HepG2 (cell line): Measurements from ENCODE around the gene UBAC1. TPM values are rescaled to one million over a fixed set of nuclear protein-coding genes. Genes with fewer than 3 reads are reported as not detected.

Experiments
- CEBPB ChIP-seq: IDR thresholded peaks from 2 replicates; pipeline ENCODE4 v1.6.1; 2011; ENCODE audit warnings: low read depth, low read length, improper control_type of control experiment, borderline replicate concordance
- CENPX ChIP-seq: sonication (generic); formaldehyde crosslinking; IDR thresholded peaks from 2 replicates; pipeline ENCODE4 v1.9.0; 2021; ENCODE audit warnings: mild to moderate bottlenecking, missing genetic modification reagents, moderate library complexity
- GFI1 ChIP-seq: sonication (generic); formaldehyde crosslinking; IDR thresholded peaks from 2 replicates; pipeline ENCODE4 v1.5.0; 2020; ENCODE audit warnings: missing genetic modification reagents, mild to moderate bottlenecking, borderline replicate concordance
- HMGA1 ChIP-seq: sonication (generic); formaldehyde crosslinking; conservative IDR thresholded peaks from 2 replicates; pipeline ENCODE4 v1.4.0; 2020; ENCODE audit warnings: missing genetic modification reagents
- IKZF4 ChIP-seq: sonication (generic); formaldehyde crosslinking; IDR thresholded peaks from 2 replicates; pipeline ENCODE4 v1.5.1; 2020; ENCODE audit warnings: borderline replicate concordance, mild to moderate bottlenecking, low read depth, missing genetic modification reagents; ENCODE audit errors: not compliant biosample characterization
- KAT7 ChIP-seq: IDR thresholded peaks from 2 replicates; pipeline ENCODE4 v1.6.1; 2018; ENCODE audit warnings: borderline replicate concordance, missing compliant biosample characterization
- PPARG ChIP-seq: conservative IDR thresholded peaks from 2 replicates; pipeline ENCODE4 v1.6.1; 2016; ENCODE audit warnings: missing biosample characterization, missing genetic modification reagents
- RFX3 ChIP-seq: IDR thresholded peaks from 2 replicates; pipeline ENCODE4 v1.6.1; 2016; ENCODE audit warnings: missing biosample characterization, missing genetic modification reagents
- RXRA ChIP-seq: sonication (generic); formaldehyde crosslinking; IDR thresholded peaks from 2 replicates; pipeline ENCODE4 v1.5.1; 2020; ENCODE audit warnings: missing genetic modification reagents
- TMF1 ChIP-seq: sonication (generic); formaldehyde crosslinking; IDR thresholded peaks from 2 replicates; pipeline ENCODE4 v1.8.1; 2022; ENCODE audit warnings: low read depth, missing genetic modification reagents
- ZBTB49 ChIP-seq: sonication (generic); formaldehyde crosslinking; IDR thresholded peaks from 2 replicates; pipeline ENCODE4 v1.4.0; 2020; ENCODE audit warnings: missing genetic modification reagents, borderline replicate concordance
- ZBTB7B ChIP-seq: sonication (generic); formaldehyde crosslinking; IDR thresholded peaks from 2 replicates; pipeline ENCODE4 v1.4.0; 2020; ENCODE audit warnings: missing genetic modification reagents
- ZFP91 ChIP-seq: sonication (generic); formaldehyde crosslinking; IDR thresholded peaks from 2 replicates; pipeline ENCODE4 v1.9.0; 2022; ENCODE audit warnings: missing genetic modification reagents, mild to moderate bottlenecking, borderline replicate concordance
- ZHX1 ChIP-seq: sonication (generic); formaldehyde crosslinking; IDR thresholded peaks from 2 replicates; pipeline ENCODE4 v1.8.1; 2022; ENCODE audit warnings: low read depth, mild to moderate bottlenecking, missing genetic modification reagents
- ZNF18 ChIP-seq: sonication (generic); formaldehyde crosslinking; IDR thresholded peaks from 2 replicates; pipeline ENCODE4 v1.8.0; 2022; ENCODE audit warnings: mild to moderate bottlenecking, missing genetic modification reagents; ENCODE audit not compliant: insufficient replicate concordance
- ZNF260 ChIP-seq: sonication (generic); formaldehyde crosslinking; IDR thresholded peaks from 2 replicates; pipeline ENCODE4 v1.4.0; 2020; ENCODE audit warnings: missing genetic modification reagents, low read depth, mild to moderate bottlenecking, borderline replicate concordance
- ZNF276 ChIP-seq: sonication (generic); formaldehyde crosslinking; IDR thresholded peaks from 2 replicates; pipeline ENCODE4 v1.4.0; 2020; ENCODE audit warnings: mild to moderate bottlenecking, low read depth, missing genetic modification reagents
- polyA plus RNA-seq, 8 experiments: library from polyadenylated mRNA; depleted of rRNA in 3 of 8; stranded (reverse) in 7 of 8; unstranded in 1 of 8; fragments of >200 nt; fragmentation: Illumina TruSeq in 4 of 8; extraction: Trizol in 4 of 8; gene quantifications; 2 replicates each; pipeline versions ENCODE4 v1.2.1 to v1.2.3, GENCODE V29; 2011 to 2016; ENCODE audit warnings: low read depth in 4 of 8, missing spikeins in 1 of 8, mixed read lengths in 1 of 8; ENCODE audit not compliant: insufficient read depth in 1 of 8
- total RNA-seq, 5 experiments: library from RNA; depleted of rRNA; stranded (reverse); fragments of >200 nt; fragmentation: Illumina TruSeq; extraction: Trizol; gene quantifications; 2 replicates each; pipeline ENCODE4 v1.2.3, GENCODE V29; 2016; ENCODE audit warnings: low read depth in 1 of 5

Gene UBAC1
- total and polyA plus RNA-seq, 2 of the 13 experiments (the other 11 are each of a cell fraction or from before 2014, with no cell fraction given): 32.2 to 34.1 TPM

GRCh38 chr9:135924628-135925338 is 36.4 kb downstream of the UBAC1 start (continued):
- TF ChIP-seq ZFP91 (CRISPR knock-in tag) (no peak), CEBPB (peak; percentile 79), GFI1 (CRISPR knock-in tag) (no peak), ZBTB49 (CRISPR knock-in tag) (no peak), PPARG (CRISPR knock-in tag) (no peak), ZNF260 (CRISPR knock-in tag) (no peak), ZHX1 (CRISPR knock-in tag) (no peak), ZNF276 (no peak), HMGA1 (CRISPR knock-in tag) (no peak), ZNF18 (CRISPR knock-in tag) (no peak), ZBTB7B (CRISPR knock-in tag) (0 out of 2 replicates have a peak, but pooled peaks have one; percentile 25), IKZF4 (CRISPR knock-in tag) (no peak), TMF1 (no peak), CENPX (no peak), RXRA (CRISPR knock-in tag) (no peak), KAT7 (CRISPR knock-in tag) (no peak), RFX3 (CRISPR knock-in tag) (no peak)
